Left ventricle myocardium superior (tissue), 1 donor: ENCODE results near the gene MYBPH. TPM values are rescaled to one million over a fixed set of nuclear protein-coding genes. Genes with fewer than 3 reads are reported as not detected.

ENCODE experiments used
- ATAC-seq: fragments of 200-7000 bp; cut with Tn5 transposase; one replicate; pipeline ENCODE4 v1.9.1; 2020; ENCODE audit warnings: mild to moderate bottlenecking, moderate library complexity
- DNase-seq: peaks from one replicate; pipeline ENCODE4 v3.0.0-alpha.2; 2020
- intact Hi-C: fragments of 100-400 bp; cut with micrococcal nuclease; formaldehyde crosslinking; loops from one replicate; pipeline ENCODE4 v1.11.0; 2022
- total RNA-seq: library from RNA; stranded (reverse); fragmentation: NEBNext Ultra II Directional; extraction: Animal tissue kit (Norgen Biotek cat#: 25700); gene quantifications from one replicate; pipeline ENCODE4 v1.2.1, GENCODE V29; 2021
- donor health status: DM: no; HTN: yes; CAD: no; lungs with severe emphysema.

MYBPH gene
- total RNA-seq, 1 donor from 2014 or later: not detected

DNA sequence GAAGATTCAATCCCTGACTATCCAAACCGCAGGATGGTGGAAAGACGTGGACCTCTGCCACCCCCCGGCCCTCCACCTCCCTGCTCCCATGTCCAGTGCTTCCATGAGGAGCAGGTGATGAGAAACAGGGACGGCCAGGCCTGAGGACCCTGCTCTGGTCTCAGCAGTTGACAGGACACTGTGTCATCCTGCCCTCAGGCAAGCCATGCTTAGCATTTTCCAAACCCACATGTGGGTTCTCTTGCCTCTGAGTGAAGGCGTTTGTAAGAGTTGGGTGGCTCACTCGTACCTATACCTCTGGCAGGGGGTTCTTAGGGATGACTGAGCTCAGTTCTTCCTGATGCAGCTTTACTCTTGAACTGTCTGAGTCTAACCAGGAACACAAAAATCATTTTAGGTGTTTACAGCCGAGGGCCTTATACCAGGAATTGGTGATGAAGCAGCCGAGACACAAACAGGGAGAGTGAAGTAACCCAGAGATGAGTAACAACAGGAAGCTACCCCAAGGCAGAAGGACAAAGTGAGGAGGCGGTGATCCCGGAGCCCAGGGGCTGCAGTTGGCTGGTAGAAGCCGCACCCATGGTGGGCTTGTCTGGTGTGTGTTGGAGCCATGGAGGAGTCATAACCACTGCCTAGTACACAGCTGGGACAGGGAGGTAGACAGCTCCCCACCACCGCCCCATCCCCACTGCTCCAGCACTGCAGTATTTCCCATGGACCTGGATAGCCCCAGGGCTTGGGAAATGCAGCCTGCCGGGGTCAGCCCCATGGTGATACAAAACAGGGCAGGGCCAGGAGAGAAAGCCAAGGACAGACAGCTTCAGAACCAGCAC is 21.4 kb downstream of the MYBPH start:
- intact Hi-C loops: no loop called here
- DNase-seq (no peak), ATAC-seq (no peak)

DNA sequence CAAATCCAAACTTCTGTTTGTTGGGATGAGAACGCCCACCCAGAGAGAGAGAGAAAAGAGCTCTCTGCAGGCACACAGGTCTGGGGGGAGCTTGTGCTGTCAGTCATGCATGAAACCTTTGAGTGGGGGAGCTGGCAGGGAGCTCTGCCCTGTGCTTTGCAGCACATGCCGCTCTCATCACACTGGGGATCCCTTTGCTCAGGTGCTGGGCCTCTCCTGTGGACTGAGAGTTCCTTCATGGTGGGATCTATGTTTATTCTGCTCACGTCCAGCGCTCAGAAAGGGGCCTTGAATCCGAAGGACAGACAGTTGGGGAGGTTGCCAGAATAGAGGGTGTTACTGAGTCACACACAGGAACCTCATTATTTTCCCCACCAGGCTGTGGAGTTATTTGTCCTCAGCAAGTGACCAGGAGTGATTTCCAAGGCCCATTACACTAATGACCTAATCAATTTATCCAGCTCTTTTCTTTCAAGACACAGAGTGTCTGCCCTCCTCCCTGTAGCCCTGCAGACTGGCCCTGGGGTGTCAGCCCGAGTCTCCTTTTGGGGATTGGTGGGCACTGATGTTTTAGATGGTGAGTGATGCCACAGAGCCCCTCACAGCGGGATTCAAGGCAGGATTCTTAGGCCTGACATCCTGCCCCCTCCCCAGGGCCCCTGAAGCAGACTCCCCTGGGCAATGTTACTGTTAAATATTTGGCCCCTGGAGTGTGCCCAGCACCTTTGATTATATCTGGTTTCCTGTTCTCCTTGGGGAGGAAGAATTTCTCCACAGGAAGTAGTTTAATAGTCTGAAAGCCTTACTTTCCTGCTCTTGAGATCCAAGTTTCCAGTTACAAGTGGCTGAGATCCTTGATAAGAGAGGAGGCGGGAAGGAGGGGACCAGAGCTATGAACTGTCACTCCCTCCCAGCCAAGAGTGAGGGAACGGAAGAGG is 22.3 kb downstream of the MYBPH start:
- DNase-seq (no peak), ATAC-seq (no peak)
- intact Hi-C loops: no loop called here

DNA sequence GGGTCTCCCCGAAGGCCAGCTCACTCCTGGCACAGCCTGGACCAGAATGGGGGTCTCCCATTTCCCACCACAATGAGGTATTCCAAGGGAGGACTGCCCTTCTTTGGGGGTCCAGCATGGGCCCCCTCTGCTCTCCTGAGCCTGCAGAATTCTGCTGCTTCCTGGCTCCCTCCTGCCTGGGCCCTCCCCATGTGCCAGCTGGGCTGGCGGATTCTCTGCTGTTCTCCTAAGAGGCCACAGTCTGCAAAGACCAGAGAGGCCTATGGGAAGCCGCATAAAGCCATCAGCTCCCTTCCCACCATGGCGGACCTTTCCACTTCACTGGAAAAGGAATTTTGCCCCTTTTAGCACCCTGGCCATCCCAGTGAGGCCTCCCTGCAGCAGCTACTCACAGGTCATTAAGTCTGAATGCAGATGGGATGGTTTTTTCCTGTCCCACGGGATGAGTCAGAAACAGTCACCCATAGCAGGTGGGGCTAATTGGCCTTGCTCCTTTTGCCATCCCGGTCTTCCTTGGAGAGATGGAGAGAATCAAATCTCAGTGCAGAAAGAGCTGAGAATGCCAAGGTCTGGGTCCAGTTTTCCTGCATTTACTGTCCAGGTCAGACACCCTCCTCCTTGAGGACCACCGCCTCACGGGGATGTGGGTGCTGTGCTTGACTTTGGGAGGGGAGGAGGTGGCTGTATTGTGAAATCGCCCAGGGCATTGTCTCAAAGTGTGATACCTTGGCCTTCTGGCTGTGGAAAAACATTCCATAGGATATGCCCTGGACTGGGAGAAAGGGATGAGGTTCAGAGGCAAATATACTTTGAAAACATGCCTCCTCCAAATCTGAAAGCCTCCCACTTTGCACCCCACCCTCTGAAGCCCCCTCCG is 23.2 kb downstream of the MYBPH start:
- DNase-seq: no peak
- ATAC-seq: no peak
- intact Hi-C loops: no loop called here

DNA sequence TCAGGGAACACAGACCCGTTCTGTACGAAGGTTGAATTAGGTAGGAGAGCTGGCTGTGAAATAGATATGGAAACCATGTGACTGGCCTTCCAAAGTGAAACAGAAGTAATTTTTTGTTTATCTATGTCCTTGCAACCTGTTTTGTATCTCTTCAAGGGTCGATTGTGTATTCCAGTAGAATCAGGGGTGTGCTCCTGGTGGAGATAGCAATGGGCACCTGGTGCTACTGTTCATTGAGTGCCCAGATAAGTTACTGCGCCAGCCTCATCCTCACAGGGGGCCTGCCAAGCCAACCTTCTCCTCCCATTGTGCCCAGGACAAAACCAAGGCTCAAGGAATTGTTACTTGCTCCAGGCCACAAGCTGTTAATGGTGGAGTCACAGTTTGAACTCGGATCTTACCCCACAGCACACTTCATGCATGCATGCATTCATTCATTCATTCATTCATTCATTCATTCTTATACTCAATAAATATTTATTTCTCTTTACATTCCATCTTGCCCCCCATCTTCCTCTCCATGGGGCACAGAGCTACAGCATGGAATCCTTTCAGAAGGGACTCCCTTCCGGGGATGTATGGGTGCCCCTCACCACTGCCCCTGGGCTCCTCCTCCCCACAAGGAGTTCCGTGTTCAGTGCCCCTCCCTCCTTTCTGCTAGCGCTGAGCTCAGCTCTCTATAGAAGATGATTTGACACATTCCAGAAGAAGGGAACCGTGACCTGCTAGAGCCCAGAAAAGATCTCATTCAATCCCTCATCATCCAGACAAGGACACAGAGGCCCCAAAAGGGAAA is 24.1 kb downstream of the MYBPH start:
- DNase-seq (no peak), ATAC-seq (no peak)
- intact Hi-C loops: no loop called here

DNA sequence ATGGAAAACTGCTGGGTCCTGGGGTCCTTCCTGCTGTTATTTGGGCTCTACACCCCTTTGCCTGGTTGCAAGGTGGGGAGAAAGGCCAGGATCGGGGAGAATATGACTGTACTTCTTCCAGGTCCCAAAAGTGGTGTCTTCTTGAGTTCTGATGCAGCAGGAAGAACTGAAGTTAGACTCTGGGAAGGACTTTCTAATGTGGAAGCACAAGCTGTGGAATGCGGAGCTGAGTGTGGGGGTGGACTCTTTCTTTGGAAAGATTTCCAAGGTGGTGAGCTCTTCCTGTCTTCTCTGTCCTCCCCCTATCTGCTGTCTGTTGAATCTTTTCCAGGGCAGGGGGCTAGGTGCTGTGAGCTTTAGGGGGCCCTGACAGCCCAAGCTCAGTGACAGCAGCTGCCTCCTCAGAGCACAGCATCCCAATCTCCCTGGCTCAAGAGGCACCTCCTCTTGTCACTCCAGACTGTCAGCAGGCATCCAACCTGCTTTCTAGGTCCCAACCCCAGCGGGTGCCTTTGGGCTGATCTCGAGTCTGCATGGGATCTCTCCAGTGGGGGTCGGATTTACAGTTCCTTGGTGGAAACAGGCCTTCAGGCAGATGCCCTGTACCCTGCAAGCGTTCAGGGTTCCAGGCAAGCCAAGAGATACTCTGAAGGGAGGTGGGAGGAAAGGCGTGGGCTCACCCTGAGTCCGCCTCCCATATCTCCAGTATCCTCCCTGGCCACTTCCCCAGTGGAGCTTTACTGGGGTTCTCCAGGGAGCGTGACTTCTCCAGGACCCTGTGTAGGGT is 24.9 kb downstream of the MYBPH start:
- DNase-seq: no peak
- intact Hi-C loops: no loop called here
- no peak for ATAC-seq

DNA sequence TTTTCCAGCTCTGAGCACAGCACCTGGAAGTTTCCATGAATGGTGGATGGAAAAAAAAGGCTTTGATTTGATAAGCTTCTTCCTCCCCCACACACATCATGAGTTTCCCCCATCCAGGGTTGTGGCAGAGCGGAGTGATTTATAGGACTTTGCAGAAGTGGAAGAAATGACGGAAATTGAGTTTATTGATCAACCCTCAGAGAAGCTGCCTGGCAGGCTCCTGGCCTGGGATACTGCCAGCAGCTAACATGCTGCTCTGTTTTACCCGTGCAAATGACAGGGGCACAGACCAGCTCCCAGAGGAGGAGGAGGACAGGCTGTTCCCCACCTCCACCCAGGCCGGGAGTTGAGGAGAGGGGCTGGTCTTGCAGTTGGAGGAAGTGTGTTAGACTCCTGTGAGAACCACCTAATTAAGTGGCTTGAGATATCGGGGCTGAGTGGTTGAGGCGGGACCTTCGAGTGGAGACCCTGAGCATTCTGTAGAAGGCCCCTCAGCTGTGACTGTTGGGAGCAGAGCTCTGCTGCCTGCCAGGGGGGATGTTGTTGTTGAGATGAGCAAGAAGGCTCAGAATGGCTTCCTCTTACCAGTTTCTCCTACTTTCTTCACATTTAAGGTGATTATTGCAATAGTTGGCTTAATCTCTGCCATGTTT is 26.3 kb downstream of the MYBPH start:
- ATAC-seq: no peak

DNA sequence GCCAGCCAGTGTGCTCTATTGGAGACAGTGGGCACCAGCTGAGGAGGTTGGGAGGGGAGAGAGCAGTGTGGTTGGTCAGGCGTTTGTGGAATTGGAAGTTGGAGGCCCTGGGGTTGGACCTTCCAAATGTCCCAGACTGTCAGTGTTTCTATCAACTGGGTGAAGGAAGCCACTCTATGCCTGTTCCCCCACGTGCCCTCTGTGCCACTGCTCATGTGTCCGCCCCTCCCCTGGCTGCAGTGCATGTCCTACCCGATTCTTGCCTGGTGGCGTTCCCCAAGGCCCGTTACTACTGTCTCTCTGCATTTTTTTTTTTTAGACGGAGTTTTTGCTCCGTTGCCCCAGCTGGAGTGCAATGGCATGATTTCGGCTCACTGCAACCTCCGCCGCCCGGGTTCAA is 27.0 kb downstream of the MYBPH start:
- ATAC-seq: no peak
- intact Hi-C loops: no loop called here
- no peak for DNase-seq

More for the DNA sequence above, 26.3 kb downstream of the MYBPH start:
- no peak for DNase-seq
- intact Hi-C loops: no loop called here

DNA sequence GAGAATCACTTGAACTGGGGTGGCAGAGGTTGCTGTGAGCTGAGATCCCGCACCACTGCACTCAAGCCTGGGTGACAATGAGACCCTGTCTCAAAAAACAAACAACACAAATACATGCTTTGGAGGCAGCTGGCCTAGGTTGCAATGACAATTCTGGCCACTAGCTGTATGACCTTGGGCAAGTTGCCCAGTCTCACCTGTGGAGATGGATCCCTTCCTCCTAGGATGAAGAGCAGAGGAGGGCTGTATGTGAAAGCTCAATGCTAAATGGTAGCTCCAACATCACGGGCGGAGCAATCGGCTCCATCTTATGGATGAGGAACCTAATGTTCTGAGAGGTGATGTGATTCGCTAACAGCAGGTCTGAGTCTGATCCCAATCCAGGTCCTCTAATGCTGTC is 27.5 kb downstream of the MYBPH start:
- ATAC-seq (no peak), DNase-seq (no peak)
- intact Hi-C loops: no loop called here

DNA sequence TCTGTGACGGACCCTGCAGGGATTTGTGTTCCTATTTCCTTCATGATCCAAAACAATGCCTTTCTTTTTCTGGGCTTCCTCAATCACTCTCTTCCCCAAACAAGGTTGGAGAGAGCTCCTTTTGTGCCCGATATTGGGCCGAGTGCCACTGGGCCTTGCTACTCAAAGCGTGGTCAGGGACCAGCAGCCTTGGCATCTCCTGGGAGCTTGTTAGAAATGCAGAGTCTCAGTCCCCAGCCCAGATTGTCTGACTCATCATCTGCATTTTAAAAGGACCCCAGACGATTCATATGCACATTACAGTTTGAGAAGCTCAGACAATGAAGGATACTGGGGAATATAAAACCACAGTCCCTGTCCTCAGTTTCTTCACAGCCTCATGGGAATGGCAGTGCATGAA is 28.2 kb downstream of the MYBPH start:
- no peak for ATAC-seq
- DNase-seq: no peak
- intact Hi-C loops: no loop called here

DNA sequence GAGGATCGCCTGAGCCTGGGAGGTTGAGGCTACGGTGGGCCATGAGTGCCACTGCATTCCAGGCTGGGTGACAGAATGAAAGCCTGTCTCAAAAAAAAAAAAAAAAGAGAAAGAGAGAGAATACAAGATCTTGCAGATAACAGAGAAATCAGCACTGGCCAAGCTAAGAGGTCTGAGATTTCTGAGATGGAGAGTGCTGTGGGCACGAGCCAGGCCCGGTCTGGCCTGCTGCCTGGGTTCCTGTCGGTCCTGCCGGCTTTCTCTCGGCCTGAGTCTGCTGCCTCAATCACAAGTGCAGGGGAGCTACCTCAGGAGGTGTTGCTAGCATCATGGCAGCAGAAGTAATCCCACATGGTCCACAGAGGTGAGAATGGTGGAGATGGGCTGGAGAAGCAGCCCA is 29.1 kb downstream of the MYBPH start:
- no peak for DNase-seq
- intact Hi-C loops: no loop called here
- ATAC-seq: no peak

DNA sequence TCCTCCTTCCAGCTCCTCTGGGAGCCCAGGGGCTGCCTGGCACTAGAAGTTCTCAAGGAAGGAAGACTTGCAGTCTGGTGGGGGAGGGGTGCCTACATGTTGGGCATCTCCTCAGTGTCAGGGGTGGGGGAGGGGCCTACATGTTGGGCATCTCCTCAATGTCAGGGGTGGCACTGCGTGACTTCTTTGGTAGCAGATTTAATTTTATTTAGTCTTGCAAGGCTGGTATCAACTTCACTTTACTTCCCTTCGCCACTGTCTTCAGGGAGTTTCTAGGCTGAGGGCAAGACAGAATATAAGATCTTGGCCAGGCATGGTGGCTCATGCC is 29.6 kb downstream of the MYBPH start:
- intact Hi-C loops: no loop called here
- ATAC-seq: no peak
- DNase-seq: no peak

DNA sequence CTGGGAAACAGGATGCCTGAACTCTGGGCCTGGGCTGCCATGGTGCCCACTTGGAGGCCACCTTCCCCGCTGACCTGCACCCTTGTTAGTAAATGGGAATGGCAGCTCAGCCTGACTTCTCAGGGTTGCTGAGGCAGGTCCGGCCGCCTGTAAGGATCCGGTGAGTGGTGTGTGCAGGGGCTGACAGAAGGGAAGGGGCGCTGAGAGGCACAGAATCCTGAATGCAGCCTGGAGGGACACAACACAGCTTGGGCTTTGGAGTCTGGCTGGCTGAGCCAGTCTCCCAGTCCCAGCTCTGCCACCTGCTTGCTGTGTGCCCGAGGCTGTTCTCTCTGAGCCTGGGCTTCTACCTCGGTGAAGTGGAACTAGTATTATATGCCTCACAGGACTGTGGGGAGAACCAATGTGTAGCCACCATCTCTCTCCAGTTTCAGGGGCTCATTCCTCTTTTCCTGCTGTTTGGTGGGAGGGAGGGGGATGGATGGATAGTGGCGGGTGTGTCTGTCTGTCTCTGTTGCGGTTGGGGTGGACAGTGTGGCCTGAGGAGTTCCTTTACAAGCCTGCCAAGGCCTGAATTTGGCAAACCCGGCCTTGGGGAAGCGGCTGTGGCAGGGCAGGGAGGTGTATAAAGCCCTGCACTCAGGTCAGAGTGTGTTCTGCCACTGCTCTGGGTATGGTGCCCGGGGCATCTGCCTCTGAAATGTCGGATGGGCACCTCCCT is 30.1 kb downstream of the MYBPH start:
- intact Hi-C loops: no loop called here
- ATAC-seq: no peak
- no peak for DNase-seq

DNA sequence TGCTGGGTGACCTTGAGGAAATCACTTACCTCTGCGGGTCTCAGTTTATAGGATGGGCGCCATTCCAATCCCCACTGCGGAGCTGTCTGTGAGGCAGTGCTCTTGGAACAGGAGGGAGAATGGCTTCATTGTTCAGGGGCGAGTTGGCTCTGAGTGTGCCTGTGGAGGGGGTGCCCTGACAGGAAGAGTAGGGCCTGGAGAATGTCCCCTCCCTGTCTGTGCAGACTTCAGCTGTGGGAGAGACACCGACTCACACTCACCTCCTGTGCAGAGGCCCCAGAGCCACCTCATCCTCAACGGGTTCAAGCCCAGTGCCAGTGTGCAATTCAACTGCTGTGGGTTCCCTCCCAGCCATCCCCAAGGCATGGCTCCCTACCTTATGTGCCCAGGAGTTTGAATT is 31.0 kb downstream of the MYBPH start:
- no peak for ATAC-seq
- intact Hi-C loops: no loop called here
- DNase-seq: no peak

DNA sequence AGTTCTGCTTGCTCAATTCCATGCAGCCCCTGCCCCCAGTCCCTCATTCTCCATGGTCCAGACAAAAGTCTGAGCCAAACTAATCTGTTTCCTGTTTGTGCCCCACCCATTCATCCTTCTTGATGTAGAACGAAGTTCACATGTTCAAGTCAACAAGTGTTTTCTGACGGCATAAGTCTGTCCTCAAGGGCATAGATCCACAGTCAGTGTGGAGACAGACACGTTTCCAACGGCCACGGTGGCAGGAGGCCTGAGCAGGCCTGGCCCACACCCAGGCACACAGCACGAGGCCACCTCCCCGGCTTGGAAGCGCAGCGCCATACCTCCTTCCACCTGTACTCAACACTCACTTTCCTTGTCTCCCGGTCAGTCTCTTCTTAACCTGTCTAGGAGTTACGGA is 32.0 kb downstream of the MYBPH start:
- peak; percentile 81 for ATAC-seq
- intact Hi-C loops: no loop called here
- peak; percentile 53 for DNase-seq

DNA sequence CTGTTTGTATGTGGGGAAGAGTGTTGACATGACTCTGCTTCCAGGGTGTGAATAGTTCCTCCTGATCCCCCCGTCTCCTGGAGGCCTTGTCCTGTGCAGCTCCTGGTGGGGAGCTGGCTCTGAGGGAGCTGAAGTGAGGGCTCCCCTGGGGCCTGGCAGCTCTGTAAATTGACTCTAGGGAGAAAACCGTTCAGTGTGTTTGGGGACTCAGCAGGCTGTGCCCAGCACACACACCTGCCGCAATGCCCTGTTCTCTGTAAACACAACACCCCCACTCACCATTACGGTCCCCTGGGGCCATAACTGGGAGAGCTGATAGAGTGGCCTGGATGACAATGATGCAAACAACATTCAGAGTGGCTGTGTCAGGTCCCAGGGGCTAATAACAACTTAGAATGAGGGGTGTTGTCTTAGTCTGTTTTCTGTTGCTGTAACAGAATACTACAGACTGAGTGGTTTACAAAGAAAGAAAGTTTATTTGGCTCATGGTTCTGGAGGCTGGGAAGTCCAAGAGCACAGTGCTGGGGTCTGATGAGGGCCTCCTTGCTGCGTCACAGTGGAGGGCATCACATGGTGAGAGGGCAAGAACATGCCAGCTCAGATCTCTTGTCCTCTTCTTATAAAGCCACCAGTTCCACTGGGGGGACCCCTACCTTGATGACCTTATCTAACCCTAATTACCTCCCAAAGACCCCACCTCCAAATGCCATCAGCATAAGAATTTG is 32.8 kb downstream of the MYBPH start:
- intact Hi-C loops: no loop called here
- DNase-seq (no peak), ATAC-seq (no peak)

DNA sequence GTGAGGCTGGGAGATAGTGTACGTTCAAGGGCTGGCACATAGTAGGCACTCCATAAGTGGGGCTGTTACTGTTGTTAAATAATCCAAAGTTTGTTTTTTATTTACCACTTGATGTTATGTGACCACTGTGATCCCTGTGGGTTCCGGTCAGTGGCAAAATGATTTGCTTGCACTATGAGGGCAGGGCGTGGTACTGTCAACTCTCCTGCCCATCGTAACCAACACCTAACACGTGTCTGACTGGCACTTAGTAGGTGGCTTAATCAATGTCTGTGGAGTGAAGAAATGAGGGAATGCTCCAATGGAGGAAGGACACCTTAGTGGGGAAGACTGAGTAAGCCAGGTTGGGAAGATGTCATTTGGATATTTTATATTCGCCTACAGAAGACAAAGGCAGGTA is 33.5 kb downstream of the MYBPH start:
- ATAC-seq (no peak), DNase-seq (no peak)
- intact Hi-C loops: no loop called here
